ENCODE data around the gene INSC. TPM values are rescaled to one million over a fixed set of nuclear protein-coding genes. Genes with fewer than 3 reads are reported as not detected.
A peak's percentile ranks its signal among the peaks of the same experiment; 100 is the strongest.

The INSC gene
- total RNA-seq, 1 experiment from 2014 or later, result not detected

DNA sequence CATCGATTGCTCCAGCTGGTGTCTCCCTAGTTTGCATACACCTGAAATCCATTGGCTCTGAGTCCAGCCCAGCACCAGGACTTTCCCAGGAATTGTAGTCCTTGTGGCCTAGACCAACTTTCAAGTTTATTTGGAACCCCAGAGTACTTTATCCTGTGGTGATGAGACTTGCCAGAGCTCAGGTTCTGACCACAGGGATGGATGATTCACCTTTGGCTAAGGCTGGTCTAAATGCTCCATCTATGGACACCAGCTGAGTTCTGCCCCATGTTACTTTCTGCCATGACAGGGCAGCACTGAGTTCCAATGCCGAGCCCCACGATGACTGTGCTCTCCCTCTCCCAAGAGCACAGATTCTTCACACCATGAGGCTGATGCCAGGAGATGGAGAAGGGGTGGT lies 17.3 kb upstream of the INSC start:
- Histone ChIP-seq H3K9ac (ENCODE audit: low read length) (no peak overlapping the region), H3K4me1 (ENCODE audit: insufficient read depth, low read length) (no peaks in the 10 kb centered on the region), H3K27ac (ENCODE audit: low read length) (no peak overlapping the region), H3K9me2 (replicated peaks; ENCODE audit: low read length) (no peaks in the 10 kb centered on the region), H2AFZ (ENCODE audit: low read length) (no peak overlapping the region), H3K79me2 (ENCODE audit: low read length) (no peaks in the 10 kb centered on the region), H3K27me3 (ENCODE audit: low read length) (no peaks in the 10 kb centered on the region), H3K4me3 (ENCODE audit: low read length) (no peak overlapping the region), H3K4me2 (ENCODE audit: low read length) (no peak overlapping the region), H3F3A (ENCODE audit: low read length, unreplicated experiment) (no peaks in the 10 kb centered on the region), H4K20me1 (ENCODE audit: low read length) (no peaks in the 10 kb centered on the region), H3K9me3 (ENCODE audit: low read length) (no peaks in the 10 kb centered on the region), H3K36me3 (ENCODE audit: low read depth, low read length) (no peaks in the 10 kb centered on the region)
- ChIA-PET POLR2A (ENCODE audit: unreplicated experiment) (no interaction called here), CTCF (no interaction called here)
- BruUV-seq (replicated peaks), result no TSS peak
- TF ChIP-seq EZH2phosphoT487 (IDR thresholded peaks at IDR 0.05; ENCODE audit: borderline replicate concordance, low read length) (no peak), EZH2 (IDR thresholded peaks at IDR 0.05; ENCODE audit: low read length, unreplicated experiment) (no peak)
- TF ChIP-seq, protein P1, sequence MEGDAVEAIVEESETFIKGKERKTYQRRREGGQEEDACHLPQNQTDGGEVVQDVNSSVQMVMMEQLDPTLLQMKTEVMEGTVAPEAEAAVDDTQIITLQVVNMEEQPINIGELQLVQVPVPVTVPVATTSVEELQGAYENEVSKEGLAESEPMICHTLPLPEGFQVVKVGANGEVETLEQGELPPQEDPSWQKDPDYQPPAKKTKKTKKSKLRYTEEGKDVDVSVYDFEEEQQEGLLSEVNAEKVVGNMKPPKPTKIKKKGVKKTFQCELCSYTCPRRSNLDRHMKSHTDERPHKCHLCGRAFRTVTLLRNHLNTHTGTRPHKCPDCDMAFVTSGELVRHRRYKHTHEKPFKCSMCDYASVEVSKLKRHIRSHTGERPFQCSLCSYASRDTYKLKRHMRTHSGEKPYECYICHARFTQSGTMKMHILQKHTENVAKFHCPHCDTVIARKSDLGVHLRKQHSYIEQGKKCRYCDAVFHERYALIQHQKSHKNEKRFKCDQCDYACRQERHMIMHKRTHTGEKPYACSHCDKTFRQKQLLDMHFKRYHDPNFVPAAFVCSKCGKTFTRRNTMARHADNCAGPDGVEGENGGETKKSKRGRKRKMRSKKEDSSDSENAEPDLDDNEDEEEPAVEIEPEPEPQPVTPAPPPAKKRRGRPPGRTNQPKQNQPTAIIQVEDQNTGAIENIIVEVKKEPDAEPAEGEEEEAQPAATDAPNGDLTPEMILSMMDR (conservative IDR thresholded peaks at IDR 0.05; ENCODE audit: low read depth, low read length), result no peak
- intact Hi-C loops (cut with micrococcal nuclease), result no loop called here
- ATAC-seq (no peak), DNase-seq (no peak)

DNA sequence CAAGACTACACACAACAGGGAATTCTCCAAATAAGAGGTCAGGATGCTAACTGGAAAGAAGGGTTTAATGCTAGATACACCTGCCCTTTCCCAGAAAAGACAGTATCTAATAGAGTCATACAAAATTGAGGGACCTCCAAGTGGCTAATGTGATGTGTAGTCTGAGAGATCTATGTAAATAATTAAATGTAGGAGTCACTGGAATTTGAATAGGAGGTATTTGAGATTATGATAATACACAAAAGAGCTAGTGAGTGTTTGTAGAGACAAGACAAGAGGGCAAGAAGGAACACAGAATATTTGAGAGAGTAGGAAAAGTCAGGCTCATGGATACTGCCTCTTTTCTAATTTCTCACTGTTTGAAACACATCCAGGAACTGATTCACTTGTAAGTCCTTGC lies 15.5 kb upstream of the INSC start:
- ATAC-seq (no peak), DNase-seq (no peak)
- Histone ChIP-seq H3K9ac (ENCODE audit: low read length) (no peak overlapping the region), H3F3A (ENCODE audit: low read length, unreplicated experiment) (no peaks in the 10 kb centered on the region), H3K27me3 (ENCODE audit: low read length) (no peaks in the 10 kb centered on the region), H3K9me3 (ENCODE audit: low read length) (no peaks in the 10 kb centered on the region), H3K79me2 (ENCODE audit: low read length) (no peaks in the 10 kb centered on the region), H3K4me2 (ENCODE audit: low read length) (no peak overlapping the region), H3K9me2 (replicated peaks; ENCODE audit: low read length) (no peaks in the 10 kb centered on the region), H3K27ac (ENCODE audit: low read length) (no peak overlapping the region), H3K36me3 (ENCODE audit: low read depth, low read length) (no peaks in the 10 kb centered on the region), H4K20me1 (ENCODE audit: low read length) (no peaks in the 10 kb centered on the region), H3K4me1 (ENCODE audit: insufficient read depth, low read length) (no peaks in the 10 kb centered on the region), H3K4me3 (ENCODE audit: low read length) (no peak overlapping the region), H2AFZ (ENCODE audit: low read length) (no peak overlapping the region)
- TF ChIP-seq, protein P1 (conservative IDR thresholded peaks at IDR 0.05; ENCODE audit: low read depth, low read length), result no peak
- TF ChIP-seq EZH2 (IDR thresholded peaks at IDR 0.05; ENCODE audit: low read length, unreplicated experiment), result no peak
- TF ChIP-seq EZH2phosphoT487 (IDR thresholded peaks at IDR 0.05; ENCODE audit: borderline replicate concordance, low read length), result no peak
- ChIA-PET POLR2A (ENCODE audit: unreplicated experiment) (no interaction called here), CTCF (no interaction called here)
- intact Hi-C loops (cut with micrococcal nuclease), result no loop called here
- no TSS peak for BruUV-seq (replicated peaks)

DNA sequence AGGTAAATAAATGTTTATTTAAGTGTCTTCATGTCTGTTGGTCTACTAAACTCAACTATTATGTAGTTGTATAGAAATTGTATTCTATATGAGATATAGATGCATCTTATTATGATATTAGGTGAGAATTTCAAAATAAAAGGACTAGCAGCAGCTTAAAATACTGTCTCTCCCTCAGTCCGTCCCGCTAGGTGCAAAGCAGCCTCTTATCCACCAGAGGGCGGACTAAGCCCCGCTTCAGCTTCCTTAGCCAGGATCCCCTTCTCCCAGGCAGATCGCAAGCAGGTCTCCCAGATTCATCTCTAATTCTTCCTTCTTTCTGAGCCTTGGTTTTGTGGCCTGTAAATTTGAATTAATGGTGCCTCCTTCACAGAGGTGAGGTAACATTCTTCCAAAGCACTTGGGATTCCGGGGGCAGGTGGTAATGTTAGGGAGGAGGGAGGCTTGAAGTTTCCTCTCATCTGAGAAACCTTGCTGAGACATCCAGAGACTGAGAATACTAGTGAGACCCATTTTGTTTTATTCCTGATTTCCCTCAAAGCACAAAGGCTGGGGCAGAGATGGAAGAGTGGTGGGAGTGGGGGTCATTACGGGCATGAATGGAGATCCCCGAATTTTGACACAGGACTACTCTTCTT lies 13.5 kb upstream of the INSC start:
- TF ChIP-seq EZH2 (IDR thresholded peaks at IDR 0.05; ENCODE audit: low read length, unreplicated experiment), result no peak
- TF ChIP-seq, protein P1 (conservative IDR thresholded peaks at IDR 0.05; ENCODE audit: low read depth, low read length), result peak; percentile 85
- Histone ChIP-seq H3K27ac (ENCODE audit: low read length) (no peak overlapping the region), H2AFZ (ENCODE audit: low read length) (0 out of 2 replicates have a peak overlapping the region, but pooled peaks have one; percentile 21), H3K9me2 (replicated peaks; ENCODE audit: low read length) (no peaks in the 10 kb centered on the region), H3K9ac (ENCODE audit: low read length) (no peak overlapping the region), H3K9me3 (ENCODE audit: low read length) (no peaks in the 10 kb centered on the region), H3K79me2 (ENCODE audit: low read length) (no peaks in the 10 kb centered on the region), H3K4me3 (ENCODE audit: low read length) (no peak overlapping the region), H3K36me3 (ENCODE audit: low read depth, low read length) (no peaks in the 10 kb centered on the region), H4K20me1 (ENCODE audit: low read length) (no peaks in the 10 kb centered on the region), H3K4me1 (ENCODE audit: insufficient read depth, low read length) (peaks cover 7% of the 10 kb centered on the region), H3K4me2 (ENCODE audit: low read length) (no peak overlapping the region), H3F3A (ENCODE audit: low read length, unreplicated experiment) (no peaks in the 10 kb centered on the region), H3K27me3 (ENCODE audit: low read length) (no peaks in the 10 kb centered on the region)
- ChIA-PET CTCF (interaction anchor here (1.2 kb wide), 1 partner anchor 1512 kb away, joined by 5 read pairs; no protein-coding TSS in a partner anchor), POLR2A (ENCODE audit: unreplicated experiment) (interaction anchor here (0.5 kb wide), 1 partner anchor 311 kb away, joined by 3 read pairs; no protein-coding TSS in a partner anchor)
- intact Hi-C loops (cut with micrococcal nuclease), result loop anchor here (1.0 kb wide), 1 partner anchor 22 kb away; no protein-coding TSS in a partner anchor
- DNase-seq, result peak; percentile 66
- ATAC-seq, result peak; percentile 61
- BruUV-seq (replicated peaks), result no TSS peak
